Liver (tissue), 9 donors: ENCODE measurements around the gene CELF1. TPM values are rescaled to one million over a fixed set of nuclear protein-coding genes. Genes with fewer than 3 reads are reported as not detected.

Experiments used
- DNase-seq: peaks from one replicate; pipeline ENCODE4 v3.0.0-alpha.2; 2017; ENCODE audit warnings: low spot score
- H3K27ac ChIP-seq, 2 donors: one replicate each; pipeline ENCODE4 v1.7.0; 2013; ENCODE audit warnings: inconsistent platforms in 2 of 2, low read length in 2 of 2, control low read depth in 1 of 2, low read depth in 1 of 2, mild to moderate bottlenecking in 1 of 2
- H3K27me3 ChIP-seq, 4 donors: one replicate each; pipeline versions ENCODE4 v1.6.1 to v1.7.0; 2013; ENCODE audit warnings: low read length in 3 of 4, inconsistent platforms in 1 of 4, mild to moderate bottlenecking in 1 of 4, moderate library complexity in 1 of 4; ENCODE audit not compliant: control insufficient read depth in 4 of 4, insufficient read depth in 4 of 4
- H3K36me3 ChIP-seq, 4 donors: one replicate each; pipeline versions ENCODE4 v1.6.1 to v1.7.0; 2013; ENCODE audit warnings: low read length in 3 of 4, mild to moderate bottlenecking in 3 of 4, low read depth in 1 of 4, moderate library complexity in 1 of 4; ENCODE audit not compliant: control insufficient read depth in 4 of 4, insufficient read depth in 3 of 4
- H3K4me1 ChIP-seq, 4 donors: one replicate each; pipeline versions ENCODE4 v1.6.1 to v1.7.0; 2013; ENCODE audit warnings: low read length in 3 of 4, mild to moderate bottlenecking in 3 of 4, moderate library complexity in 1 of 4; ENCODE audit not compliant: control insufficient read depth in 4 of 4, insufficient read depth in 4 of 4
- H3K4me3 ChIP-seq, 3 donors: one replicate each; pipeline versions ENCODE4 v1.6.1 to v1.7.0; 2013; ENCODE audit warnings: low read length in 3 of 3, control low read depth in 1 of 3, low read depth in 1 of 3, mild to moderate bottlenecking in 1 of 3
- H3K9ac ChIP-seq, 2 donors: one replicate each; pipeline ENCODE4 v1.7.0; 2013; ENCODE audit warnings: low read length in 2 of 2, mild to moderate bottlenecking in 2 of 2, moderate library complexity in 2 of 2, control low read depth in 1 of 2, low read depth in 1 of 2
- H3K9me3 ChIP-seq, 4 donors: one replicate each; pipeline versions ENCODE4 v1.6.1 to v1.7.0; 2013; ENCODE audit warnings: low read length in 3 of 4; ENCODE audit not compliant: control insufficient read depth in 4 of 4
- EGR1 ChIP-seq, 2 donors: IDR thresholded peaks; 2 replicates each; pipeline ENCODE4 v1.6.1; 2016 to 2018; ENCODE audit warnings: antibody characterized with exemption in 2 of 2, low read depth in 2 of 2
- FOXA1 ChIP-seq: IDR thresholded peaks from 2 replicates; pipeline ENCODE4 v1.6.1; 2016; ENCODE audit warnings: antibody characterized with exemption
- FOXA2 ChIP-seq: IDR thresholded peaks from 2 replicates; pipeline ENCODE4 v1.6.1; 2016; ENCODE audit warnings: antibody characterized with exemption
- GABPA ChIP-seq, 2 donors: IDR thresholded peaks in 1 of 2; conservative IDR thresholded peaks in 1 of 2; 2 replicates each; pipeline ENCODE4 v1.6.1; 2016; ENCODE audit warnings: antibody characterized with exemption in 2 of 2, mild to moderate bottlenecking in 1 of 2, moderate library complexity in 1 of 2
- HNF4A ChIP-seq, 2 donors: conservative IDR thresholded peaks; 2 replicates each; pipeline ENCODE4 v1.6.1; 2016; ENCODE audit warnings: antibody characterized with exemption in 2 of 2, mild to moderate bottlenecking in 2 of 2
- HNF4G ChIP-seq: IDR thresholded peaks from 2 replicates; pipeline ENCODE4 v1.6.1; 2016; ENCODE audit warnings: antibody characterized with exemption
- JUND ChIP-seq, 2 donors: IDR thresholded peaks; 2 replicates each; pipeline ENCODE4 v1.6.1; 2016; ENCODE audit warnings: antibody characterized with exemption in 2 of 2
- NR2F2 ChIP-seq: IDR thresholded peaks from 2 replicates; pipeline ENCODE4 v1.6.1; 2016; ENCODE audit warnings: antibody characterized with exemption
- RAD21 ChIP-seq, 2 donors: IDR thresholded peaks; 2 replicates each; pipeline ENCODE4 v1.6.1; 2016; ENCODE audit warnings: antibody characterized with exemption in 2 of 2, mild to moderate bottlenecking in 2 of 2
- RXRA ChIP-seq, 2 donors: IDR thresholded peaks; 2 replicates each; pipeline ENCODE4 v1.6.1; 2017 to 2018; ENCODE audit warnings: antibody characterized with exemption in 2 of 2, mild to moderate bottlenecking in 1 of 2
- SP1 ChIP-seq: IDR thresholded peaks from 2 replicates; pipeline ENCODE4 v1.6.1; 2018; ENCODE audit warnings: antibody characterized with exemption, mild to moderate bottlenecking
- TAF1 ChIP-seq: conservative IDR thresholded peaks from 2 replicates; pipeline ENCODE4 v1.6.1; 2016; ENCODE audit warnings: antibody characterized with exemption, mild to moderate bottlenecking
- YY1 ChIP-seq: IDR thresholded peaks from 2 replicates; pipeline ENCODE4 v1.6.1; 2016; ENCODE audit warnings: antibody characterized with exemption, mild to moderate bottlenecking
- WGBS: extraction: QIAGEN DNeasy Blood & Tissue Kit; methylation state at CpG from one replicate; pipeline ENCODE4 v1.1.7; 2013; 5-methylcytosine and 5-hydroxymethylcytosine counted together
- polyA plus RNA-seq, 2 donors: library from polyadenylated mRNA; stranded (reverse) in 1 of 2; unstranded in 1 of 2; fragments of 200-250 nt in 1 of 2; fragments of >200 nt in 1 of 2; fragmentation: Nextera tagmentation in 1 of 2; extraction: Ambion mirVana in 1 of 2; gene quantifications; one replicate each; pipeline versions ENCODE4 v1.2.1 to v1.2.3, GENCODE V29; 2013 to 2015
- total RNA-seq, 2 donors: library from RNA; depleted of rRNA; stranded (reverse); fragments of >200 nt; gene quantifications; one replicate each; pipeline ENCODE4 v1.2.3, GENCODE V29; 2014
- TF ChIP-seq, protein P1 (sequence below): IDR thresholded peaks from 2 replicates; pipeline ENCODE4 v1.6.1; 2016; ENCODE audit warnings: antibody characterized with exemption
- TF ChIP-seq, protein P2 (sequence below): IDR thresholded peaks from 2 replicates; pipeline ENCODE4 v1.6.1; 2016; ENCODE audit warnings: antibody characterized with exemption, mild to moderate bottlenecking
- TF ChIP-seq, protein P3 (sequence below): IDR thresholded peaks from 2 replicates; pipeline ENCODE4 v1.6.1; 2016; ENCODE audit warnings: antibody characterized with exemption
- TF ChIP-seq, protein P4 (sequence below): fragments of 150-350 bp; IDR thresholded peaks from 2 replicates; pipeline ENCODE4 v1.5.1; 2017; ENCODE audit warnings: improper control_type of control experiment, low read depth, low read length; ENCODE audit not compliant: missing input control
- TF ChIP-seq, protein P5 (sequence below): IDR thresholded peaks from 2 replicates; pipeline ENCODE4 v1.6.1; 2016; ENCODE audit warnings: antibody characterized with exemption
- donor health status: healthy.
- donor health status: healthy.
- donor health status: healthy.
- donor health status: healthy.
- donor health status: healthy.

The CELF1 gene
- total and polyA plus RNA-seq, 4 donors, result 23.5 to 139 (median 60.3) TPM

DNA sequence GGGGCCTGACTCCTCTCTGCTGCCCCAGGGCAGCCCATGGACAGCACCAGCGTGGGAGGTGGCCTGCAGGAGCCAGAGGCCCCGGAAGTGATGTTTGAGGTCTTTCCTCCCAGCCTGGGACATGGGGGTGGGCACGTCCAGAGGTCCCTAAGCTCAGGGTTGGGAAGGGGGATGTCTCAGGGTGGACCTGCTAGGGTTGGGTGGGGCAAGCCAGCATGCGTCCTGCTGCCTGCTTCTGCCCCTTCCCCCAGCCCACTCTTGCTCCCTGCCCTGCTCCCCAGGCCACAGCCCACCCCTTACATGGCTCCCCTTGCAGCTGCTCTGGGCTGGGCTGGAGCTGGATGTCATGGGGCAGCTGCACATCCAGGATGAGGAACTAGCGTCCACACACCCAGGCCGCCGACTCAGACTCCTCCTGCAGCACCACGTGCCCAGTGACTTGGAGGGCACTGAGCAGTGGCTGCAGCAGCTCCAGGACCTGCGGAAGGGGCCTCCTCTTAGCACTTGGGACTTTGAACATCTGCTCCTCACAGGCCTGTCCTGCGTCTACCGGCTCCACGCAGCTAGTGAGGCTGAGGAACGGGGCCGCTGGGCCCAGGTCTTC is 34.9 kb upstream of the CELF1 start:
- DNase-seq, result no peak
- Histone ChIP-seq H3K4me3 (no peak overlapping the region), H3K27ac (no peak overlapping the region), H3K9me3 (peaks cover 0 to 7% (median 1%) of the 10 kb centered on the region in 4 donors), H3K27me3 (peaks cover 0 to 3% (median 1%) of the 10 kb centered on the region in 4 donors), H3K36me3 (peaks cover 8 to 21% (median 18%) of the 10 kb centered on the region in 4 donors), H3K4me1 (no peaks in the 10 kb centered on the region), H3K9ac (no peak overlapping the region)
- TF ChIP-seq HNF4A (conservative IDR thresholded peaks at IDR 0.05) (no peak), TAF1 (no peak), YY1 (no peak), FOXA1 (no peak), SP1 (no peak), GABPA (IDR thresholded peaks at IDR 0.05 in 1 of 2, conservative IDR thresholded peaks at IDR 0.05 in 1 of 2) (no peak), JUND (IDR thresholded peaks at IDR 0.05) (no peak), HNF4G (no peak), NR2F2 (no peak), RAD21 (IDR thresholded peaks at IDR 0.05) (no peak), EGR1 (IDR thresholded peaks at IDR 0.05; ENCODE audit: low read depth in 2 of 2) (no peak), FOXA2 (no peak), RXRA (IDR thresholded peaks at IDR 0.05) (no peak)
- TF ChIP-seq, protein P1, sequence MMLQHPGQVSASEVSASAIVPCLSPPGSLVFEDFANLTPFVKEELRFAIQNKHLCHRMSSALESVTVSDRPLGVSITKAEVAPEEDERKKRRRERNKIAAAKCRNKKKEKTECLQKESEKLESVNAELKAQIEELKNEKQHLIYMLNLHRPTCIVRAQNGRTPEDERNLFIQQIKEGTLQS, result no peak
- TF ChIP-seq, protein P2, sequence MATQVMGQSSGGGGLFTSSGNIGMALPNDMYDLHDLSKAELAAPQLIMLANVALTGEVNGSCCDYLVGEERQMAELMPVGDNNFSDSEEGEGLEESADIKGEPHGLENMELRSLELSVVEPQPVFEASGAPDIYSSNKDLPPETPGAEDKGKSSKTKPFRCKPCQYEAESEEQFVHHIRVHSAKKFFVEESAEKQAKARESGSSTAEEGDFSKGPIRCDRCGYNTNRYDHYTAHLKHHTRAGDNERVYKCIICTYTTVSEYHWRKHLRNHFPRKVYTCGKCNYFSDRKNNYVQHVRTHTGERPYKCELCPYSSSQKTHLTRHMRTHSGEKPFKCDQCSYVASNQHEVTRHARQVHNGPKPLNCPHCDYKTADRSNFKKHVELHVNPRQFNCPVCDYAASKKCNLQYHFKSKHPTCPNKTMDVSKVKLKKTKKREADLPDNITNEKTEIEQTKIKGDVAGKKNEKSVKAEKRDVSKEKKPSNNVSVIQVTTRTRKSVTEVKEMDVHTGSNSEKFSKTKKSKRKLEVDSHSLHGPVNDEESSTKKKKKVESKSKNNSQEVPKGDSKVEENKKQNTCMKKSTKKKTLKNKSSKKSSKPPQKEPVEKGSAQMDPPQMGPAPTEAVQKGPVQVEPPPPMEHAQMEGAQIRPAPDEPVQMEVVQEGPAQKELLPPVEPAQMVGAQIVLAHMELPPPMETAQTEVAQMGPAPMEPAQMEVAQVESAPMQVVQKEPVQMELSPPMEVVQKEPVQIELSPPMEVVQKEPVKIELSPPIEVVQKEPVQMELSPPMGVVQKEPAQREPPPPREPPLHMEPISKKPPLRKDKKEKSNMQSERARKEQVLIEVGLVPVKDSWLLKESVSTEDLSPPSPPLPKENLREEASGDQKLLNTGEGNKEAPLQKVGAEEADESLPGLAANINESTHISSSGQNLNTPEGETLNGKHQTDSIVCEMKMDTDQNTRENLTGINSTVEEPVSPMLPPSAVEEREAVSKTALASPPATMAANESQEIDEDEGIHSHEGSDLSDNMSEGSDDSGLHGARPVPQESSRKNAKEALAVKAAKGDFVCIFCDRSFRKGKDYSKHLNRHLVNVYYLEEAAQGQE, result no peak
- TF ChIP-seq, protein P3, sequence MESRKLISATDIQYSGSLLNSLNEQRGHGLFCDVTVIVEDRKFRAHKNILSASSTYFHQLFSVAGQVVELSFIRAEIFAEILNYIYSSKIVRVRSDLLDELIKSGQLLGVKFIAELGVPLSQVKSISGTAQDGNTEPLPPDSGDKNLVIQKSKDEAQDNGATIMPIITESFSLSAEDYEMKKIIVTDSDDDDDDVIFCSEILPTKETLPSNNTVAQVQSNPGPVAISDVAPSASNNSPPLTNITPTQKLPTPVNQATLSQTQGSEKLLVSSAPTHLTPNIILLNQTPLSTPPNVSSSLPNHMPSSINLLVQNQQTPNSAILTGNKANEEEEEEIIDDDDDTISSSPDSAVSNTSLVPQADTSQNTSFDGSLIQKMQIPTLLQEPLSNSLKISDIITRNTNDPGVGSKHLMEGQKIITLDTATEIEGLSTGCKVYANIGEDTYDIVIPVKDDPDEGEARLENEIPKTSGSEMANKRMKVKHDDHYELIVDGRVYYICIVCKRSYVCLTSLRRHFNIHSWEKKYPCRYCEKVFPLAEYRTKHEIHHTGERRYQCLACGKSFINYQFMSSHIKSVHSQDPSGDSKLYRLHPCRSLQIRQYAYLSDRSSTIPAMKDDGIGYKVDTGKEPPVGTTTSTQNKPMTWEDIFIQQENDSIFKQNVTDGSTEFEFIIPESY, result no peak
- TF ChIP-seq, protein P4, sequence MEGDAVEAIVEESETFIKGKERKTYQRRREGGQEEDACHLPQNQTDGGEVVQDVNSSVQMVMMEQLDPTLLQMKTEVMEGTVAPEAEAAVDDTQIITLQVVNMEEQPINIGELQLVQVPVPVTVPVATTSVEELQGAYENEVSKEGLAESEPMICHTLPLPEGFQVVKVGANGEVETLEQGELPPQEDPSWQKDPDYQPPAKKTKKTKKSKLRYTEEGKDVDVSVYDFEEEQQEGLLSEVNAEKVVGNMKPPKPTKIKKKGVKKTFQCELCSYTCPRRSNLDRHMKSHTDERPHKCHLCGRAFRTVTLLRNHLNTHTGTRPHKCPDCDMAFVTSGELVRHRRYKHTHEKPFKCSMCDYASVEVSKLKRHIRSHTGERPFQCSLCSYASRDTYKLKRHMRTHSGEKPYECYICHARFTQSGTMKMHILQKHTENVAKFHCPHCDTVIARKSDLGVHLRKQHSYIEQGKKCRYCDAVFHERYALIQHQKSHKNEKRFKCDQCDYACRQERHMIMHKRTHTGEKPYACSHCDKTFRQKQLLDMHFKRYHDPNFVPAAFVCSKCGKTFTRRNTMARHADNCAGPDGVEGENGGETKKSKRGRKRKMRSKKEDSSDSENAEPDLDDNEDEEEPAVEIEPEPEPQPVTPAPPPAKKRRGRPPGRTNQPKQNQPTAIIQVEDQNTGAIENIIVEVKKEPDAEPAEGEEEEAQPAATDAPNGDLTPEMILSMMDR, result no peak
- TF ChIP-seq, protein P5, sequence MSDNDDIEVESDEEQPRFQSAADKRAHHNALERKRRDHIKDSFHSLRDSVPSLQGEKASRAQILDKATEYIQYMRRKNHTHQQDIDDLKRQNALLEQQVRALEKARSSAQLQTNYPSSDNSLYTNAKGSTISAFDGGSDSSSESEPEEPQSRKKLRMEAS, result no peak
- 80% methylated on average over 14 of the region's 14 CpGs for WGBS
